ENCODE data around the gene RPS19.
"Not testable (repeated sequence)": the region's sequence is repeated elsewhere in the genome, so short reads cannot be mapped to it uniquely, and the experiment has no call there.

The RPS19 gene

GRCh38 chr19:41870401-41870873 is 10.4 kb downstream of the RPS19 start:
- no peak overlapping the region for H3K4me3 ChIP-seq (ENCODE audit: low read depth, low read length)
- no peak for TF ChIP-seq CTCF (IDR thresholded peaks at IDR 0.05; ENCODE audit: low read depth, low read length)
- TF ChIP-seq MAX (IDR thresholded peaks at IDR 0.05; ENCODE audit: low read depth, low read length): no peak
- TF ChIP-seq POLR2A (IDR thresholded peaks at IDR 0.05; ENCODE audit: extremely low read depth, insufficient read length): no peak
- TF ChIP-seq MYC (IDR thresholded peaks at IDR 0.05; ENCODE audit: low read depth, low read length): no peak
- no peak for DNase-seq (ENCODE audit: low read depth)

- TF ChIP-seq POLR2A (IDR thresholded peaks at IDR 0.05; ENCODE audit: extremely low read depth, insufficient read length): peak; percentile 17
- no peak for TF ChIP-seq CTCF (IDR thresholded peaks at IDR 0.05; ENCODE audit: low read depth, low read length)
- TF ChIP-seq MAX (IDR thresholded peaks at IDR 0.05; ENCODE audit: low read depth, low read length): no peak
- peak; percentile 95 for DNase-seq (ENCODE audit: low read depth)
- H3K4me3 ChIP-seq (ENCODE audit: low read depth, low read length): no peak overlapping the region
Measured at GRCh38 chr19:41871573-41872383, 11.7 kb downstream of the RPS19 start.

GRCh38 chr19:41872384-41872774 is 12.3 kb downstream of the RPS19 start:
- TF ChIP-seq POLR2A (IDR thresholded peaks at IDR 0.05; ENCODE audit: extremely low read depth, insufficient read length) (no peak), CTCF (IDR thresholded peaks at IDR 0.05; ENCODE audit: low read depth, low read length) (no peak), MYC (IDR thresholded peaks at IDR 0.05; ENCODE audit: low read depth, low read length) (no peak), MAX (IDR thresholded peaks at IDR 0.05; ENCODE audit: low read depth, low read length) (no peak)
- no peak for DNase-seq (ENCODE audit: low read depth)
- H3K4me3 ChIP-seq (ENCODE audit: low read depth, low read length): no peak overlapping the region

- TF ChIP-seq MYC (IDR thresholded peaks at IDR 0.05; ENCODE audit: low read depth, low read length): no peak
- peak; percentile 47 for TF ChIP-seq CTCF (IDR thresholded peaks at IDR 0.05; ENCODE audit: low read depth, low read length)
- H3K4me3 ChIP-seq (ENCODE audit: low read depth, low read length): no peak overlapping the region
- peak; percentile 67 for DNase-seq (ENCODE audit: low read depth)
Measured at GRCh38 chr19:41872775-41873647, 13.0 kb downstream of the RPS19 start.

GRCh38 chr19:41875973-41876372 is 15.9 kb downstream of the RPS19 start:
- H3K4me3 ChIP-seq (ENCODE audit: low read depth, low read length); DNase-seq (ENCODE audit: low read depth): not testable (repeated sequence)
